ENCODE data around the gene HMGB3. TPM values are rescaled to one million over a fixed set of nuclear protein-coding genes. Genes with fewer than 3 reads are reported as not detected.

HMGB3 gene
- total RNA-seq, 1 donor from 2014 or later = 103 TPM

DNA sequence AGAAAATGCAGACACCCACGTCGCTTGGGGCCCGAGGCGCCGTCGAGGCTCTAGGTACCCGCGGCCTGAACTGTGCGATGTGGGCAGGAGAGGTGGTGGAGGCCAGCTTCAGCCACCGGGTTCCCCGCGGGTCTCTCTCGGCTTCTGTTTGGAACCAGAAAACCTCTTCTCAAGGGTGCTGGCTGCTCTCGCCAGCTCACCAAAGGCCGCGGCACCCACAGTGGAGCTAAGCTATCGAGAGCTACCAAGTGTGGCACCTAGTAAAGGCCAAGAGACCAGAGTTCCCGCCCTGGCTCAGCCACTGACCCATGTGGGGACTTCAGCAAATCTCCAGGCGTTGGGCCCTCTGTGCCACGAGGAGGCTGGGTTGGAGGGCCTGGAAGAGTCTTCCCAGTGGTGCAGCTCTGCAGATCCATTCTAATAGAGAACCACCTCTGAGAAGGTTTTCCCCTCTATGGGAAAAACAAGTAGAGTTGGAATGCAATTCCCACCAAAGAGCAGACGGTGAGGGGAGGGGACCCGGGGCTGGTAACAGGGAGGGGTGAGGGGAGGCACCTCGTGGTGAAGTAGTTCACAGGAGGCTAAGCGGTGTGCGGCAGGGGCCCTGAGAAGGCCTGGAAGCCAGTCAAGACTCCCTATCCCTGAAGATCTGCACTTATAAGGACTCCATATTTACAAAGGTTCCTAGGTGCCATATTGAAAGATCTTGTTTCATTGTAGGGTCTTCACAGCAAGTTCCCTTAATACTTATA is 5.5 kb upstream of the HMGB3 start:
- no peak for DNase-seq (ENCODE audit: low spot score in 2 of 2, unreplicated experiment in 2 of 2)
- H3K9me3 Mint-ChIP-seq = peaks cover 21% of the 10 kb centered on the region
- H3K4me3 Mint-ChIP-seq = no peak overlapping the region
- no peaks in the 10 kb centered on the region for H3K36me3 Mint-ChIP-seq
- TF ChIP-seq, protein P1, sequence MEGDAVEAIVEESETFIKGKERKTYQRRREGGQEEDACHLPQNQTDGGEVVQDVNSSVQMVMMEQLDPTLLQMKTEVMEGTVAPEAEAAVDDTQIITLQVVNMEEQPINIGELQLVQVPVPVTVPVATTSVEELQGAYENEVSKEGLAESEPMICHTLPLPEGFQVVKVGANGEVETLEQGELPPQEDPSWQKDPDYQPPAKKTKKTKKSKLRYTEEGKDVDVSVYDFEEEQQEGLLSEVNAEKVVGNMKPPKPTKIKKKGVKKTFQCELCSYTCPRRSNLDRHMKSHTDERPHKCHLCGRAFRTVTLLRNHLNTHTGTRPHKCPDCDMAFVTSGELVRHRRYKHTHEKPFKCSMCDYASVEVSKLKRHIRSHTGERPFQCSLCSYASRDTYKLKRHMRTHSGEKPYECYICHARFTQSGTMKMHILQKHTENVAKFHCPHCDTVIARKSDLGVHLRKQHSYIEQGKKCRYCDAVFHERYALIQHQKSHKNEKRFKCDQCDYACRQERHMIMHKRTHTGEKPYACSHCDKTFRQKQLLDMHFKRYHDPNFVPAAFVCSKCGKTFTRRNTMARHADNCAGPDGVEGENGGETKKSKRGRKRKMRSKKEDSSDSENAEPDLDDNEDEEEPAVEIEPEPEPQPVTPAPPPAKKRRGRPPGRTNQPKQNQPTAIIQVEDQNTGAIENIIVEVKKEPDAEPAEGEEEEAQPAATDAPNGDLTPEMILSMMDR (IDR thresholded peaks at IDR 0.05; ENCODE audit: unreplicated experiment) = no peak
- H3K4me1 Mint-ChIP-seq = no peaks in the 10 kb centered on the region
- no peaks in the 10 kb centered on the region for H3K27me3 Mint-ChIP-seq (ENCODE audit: low read depth)
- H3K27ac Mint-ChIP-seq = no peak overlapping the region

DNA sequence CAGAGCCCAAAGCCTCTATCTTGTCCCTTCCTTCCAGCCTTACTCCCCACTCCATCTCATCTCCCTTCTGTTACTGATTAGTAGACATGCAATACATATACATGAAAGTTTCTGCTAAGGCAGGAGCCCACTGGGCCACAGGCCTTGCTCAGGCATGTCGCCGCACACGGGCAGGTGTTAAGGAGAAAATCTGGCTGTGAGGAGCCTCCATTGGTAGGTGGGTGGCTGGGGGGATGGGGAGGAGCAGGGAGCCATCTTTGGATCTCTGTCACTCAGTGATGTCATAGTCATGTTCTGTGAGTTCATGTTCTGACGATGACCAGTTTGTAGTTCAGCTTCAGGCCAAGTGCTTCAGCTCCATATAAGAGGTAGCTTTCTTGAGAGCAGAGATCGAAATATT is 2.9 kb upstream of the HMGB3 start:
- no peak overlapping the region for H3K4me3 Mint-ChIP-seq
- DNase-seq (ENCODE audit: low spot score in 2 of 2, unreplicated experiment in 2 of 2) = no peak
- H3K4me1 Mint-ChIP-seq = peaks cover 4% of the 10 kb centered on the region
- H3K27ac Mint-ChIP-seq = no peak overlapping the region
- TF ChIP-seq, protein P1 (IDR thresholded peaks at IDR 0.05; ENCODE audit: unreplicated experiment) = no peak
- no peaks in the 10 kb centered on the region for H3K27me3 Mint-ChIP-seq (ENCODE audit: low read depth)
- peaks cover 3% of the 10 kb centered on the region for H3K36me3 Mint-ChIP-seq
- H3K9me3 Mint-ChIP-seq = peaks cover 21% of the 10 kb centered on the region

DNA sequence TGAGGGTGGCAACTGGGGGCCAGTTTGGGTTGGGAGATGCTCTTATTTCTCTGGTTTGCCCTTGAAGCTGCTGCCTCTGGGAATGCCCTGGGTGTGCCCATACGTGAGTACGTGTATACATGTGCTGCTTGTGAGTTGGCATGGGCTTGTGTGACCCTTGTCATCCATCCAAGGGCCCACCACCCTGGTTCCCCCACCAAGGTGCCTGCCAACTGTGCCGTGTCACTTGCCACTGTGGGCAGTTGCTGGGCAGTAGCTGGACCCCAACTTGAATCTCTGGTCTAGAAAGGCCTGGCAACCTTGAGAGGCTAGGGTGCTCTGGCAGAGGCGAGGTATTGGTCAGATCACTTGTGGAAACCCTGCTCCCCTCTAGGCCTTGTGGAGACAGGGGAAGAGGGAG is 2.4 kb upstream of the HMGB3 start:
- Mint-ChIP-seq H3K36me3 (peaks cover 3% of the 10 kb centered on the region), H3K4me3 (no peak overlapping the region), H3K4me1 (peaks cover 6% of the 10 kb centered on the region), H3K27me3 (ENCODE audit: low read depth) (no peaks in the 10 kb centered on the region), H3K9me3 (peaks cover 21% of the 10 kb centered on the region), H3K27ac (no peak overlapping the region)
- no peak for DNase-seq (ENCODE audit: low spot score in 2 of 2, unreplicated experiment in 2 of 2)
- TF ChIP-seq, protein P1 (IDR thresholded peaks at IDR 0.05; ENCODE audit: unreplicated experiment) = no peak

DNA sequence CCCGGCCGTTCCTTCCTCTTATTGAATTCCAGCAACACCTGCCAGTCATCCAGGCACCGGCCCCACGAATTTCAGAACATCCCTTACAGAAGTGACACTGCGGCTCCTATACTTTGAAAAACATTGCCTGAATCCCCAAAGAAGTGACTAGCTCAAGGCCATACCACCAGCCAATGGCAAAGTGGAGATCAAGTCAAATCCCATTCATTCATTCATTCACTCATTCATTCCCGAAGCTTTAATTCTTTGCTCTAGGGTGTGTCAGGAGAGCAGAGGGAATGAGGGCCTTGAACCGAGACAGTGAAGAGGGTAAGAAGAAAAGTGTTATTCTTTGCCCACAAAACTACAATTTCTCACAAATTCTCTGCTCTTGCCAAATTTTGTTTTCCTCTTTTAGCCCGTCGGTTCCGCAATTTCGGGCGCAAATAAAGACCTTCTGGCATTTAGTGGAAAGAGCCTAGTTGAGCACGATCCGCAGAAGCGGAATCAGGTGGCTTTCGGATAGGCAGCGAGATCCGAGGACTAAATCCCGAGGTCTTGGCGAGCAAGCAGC is 824 bp upstream of the HMGB3 start:
- peak overlapping the region; percentile 61 for H3K4me3 Mint-ChIP-seq
- H3K4me1 Mint-ChIP-seq = peaks cover 6% of the 10 kb centered on the region
- TF ChIP-seq, protein P1 (IDR thresholded peaks at IDR 0.05; ENCODE audit: unreplicated experiment) = no peak
- H3K27ac Mint-ChIP-seq = no peak overlapping the region
- H3K27me3 Mint-ChIP-seq (ENCODE audit: low read depth) = no peaks in the 10 kb centered on the region
- peaks cover 24% of the 10 kb centered on the region for H3K9me3 Mint-ChIP-seq
- no peak for DNase-seq (ENCODE audit: low spot score in 2 of 2, unreplicated experiment in 2 of 2)
- peaks cover 3% of the 10 kb centered on the region for H3K36me3 Mint-ChIP-seq

DNA sequence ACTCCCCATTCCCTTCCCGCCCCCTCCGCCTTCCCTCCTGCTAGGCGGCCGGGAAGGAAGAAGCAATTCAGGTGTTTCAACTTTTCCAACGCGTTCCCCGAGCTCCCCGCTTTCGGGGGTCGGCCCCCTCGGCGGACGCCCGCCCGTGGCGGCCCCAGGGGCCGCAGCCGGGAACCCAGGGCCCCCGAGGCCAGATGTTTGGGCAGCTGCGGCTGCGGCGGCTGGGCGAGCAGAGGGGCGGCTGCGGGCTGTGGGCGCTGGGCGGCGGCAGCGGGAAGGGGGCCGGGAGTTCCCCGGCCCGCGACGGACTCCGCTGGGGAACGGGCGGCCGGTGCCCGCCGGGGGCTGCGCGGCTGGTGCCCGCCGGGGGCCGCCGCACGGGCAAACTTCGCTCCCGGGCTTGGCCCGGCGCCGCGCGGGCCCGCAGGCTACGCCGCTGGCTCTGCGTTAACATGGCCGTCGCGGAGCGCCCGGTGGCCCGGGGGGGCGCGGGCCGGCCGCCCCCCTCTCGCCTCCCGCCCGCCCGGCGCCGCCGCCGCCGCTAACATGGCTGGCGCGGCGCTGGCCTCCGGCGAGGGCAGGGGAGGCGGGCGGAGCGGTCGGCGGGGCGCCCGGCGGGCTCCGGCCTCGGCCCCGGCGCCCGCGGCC is 510 bp downstream of the HMGB3 start:
- Mint-ChIP-seq H3K9me3 (peaks cover 24% of the 10 kb centered on the region), H3K27ac (no peak overlapping the region)
- DNase-seq (ENCODE audit: low spot score in 2 of 2, unreplicated experiment in 2 of 2) = no peak

More for the DNA sequence above, 510 bp downstream of the HMGB3 start:
- Mint-ChIP-seq H3K27me3 (ENCODE audit: low read depth) (no peaks in the 10 kb centered on the region), H3K4me1 (peaks cover 6% of the 10 kb centered on the region), H3K4me3 (peak overlapping the region; percentile 44), H3K36me3 (peaks cover 5% of the 10 kb centered on the region)
- TF ChIP-seq, protein P1 (IDR thresholded peaks at IDR 0.05; ENCODE audit: unreplicated experiment) = no peak
